IMR-90 (cell line): ENCODE measurements around the gene RASL10B.
"Not testable (repeated sequence)": the region's sequence is repeated elsewhere in the genome, so short reads cannot be mapped to it uniquely, and the experiment has no call there.

Source experiments
- CTCF ChIP-seq: conservative IDR thresholded peaks from 2 replicates; pipeline ENCODE4 v1.5.1; 2012; ENCODE audit warnings: mild to moderate bottlenecking, low read depth, low read length, improper control_type of control experiment
- ELK1 ChIP-seq: fragments of 150-350 bp; IDR thresholded peaks from 2 replicates; pipeline ENCODE4 v1.6.1; 2016; ENCODE audit warnings: low read depth, mild to moderate bottlenecking, low read length, moderate library complexity, borderline replicate concordance
- FOS ChIP-seq: fragments of 150-350 bp; IDR thresholded peaks from 2 replicates; pipeline ENCODE4 v1.6.1; 2016; ENCODE audit warnings: low read depth, low read length
- NFE2L2 ChIP-seq: fragments of 150-350 bp; IDR thresholded peaks from 2 replicates; pipeline ENCODE4 v1.6.1; 2016; ENCODE audit warnings: low read depth, mild to moderate bottlenecking, low read length
- POLR2A ChIP-seq: IDR thresholded peaks from 2 replicates; pipeline ENCODE4 v1.6.1; 2012; ENCODE audit warnings: mild to moderate bottlenecking, low read depth, low read length
- SMC3 ChIP-seq: fragments of 150-350 bp; IDR thresholded peaks from 2 replicates; pipeline ENCODE4 v1.6.1; 2016; ENCODE audit warnings: low read depth, mild to moderate bottlenecking, antibody characterized with exemption, low read length, moderate library complexity
- USF2 ChIP-seq: fragments of 150-350 bp; IDR thresholded peaks from 2 replicates; pipeline ENCODE4 v1.6.1; 2017; ENCODE audit warnings: mild to moderate bottlenecking, antibody characterized with exemption, low read length, low read depth

DNA sequence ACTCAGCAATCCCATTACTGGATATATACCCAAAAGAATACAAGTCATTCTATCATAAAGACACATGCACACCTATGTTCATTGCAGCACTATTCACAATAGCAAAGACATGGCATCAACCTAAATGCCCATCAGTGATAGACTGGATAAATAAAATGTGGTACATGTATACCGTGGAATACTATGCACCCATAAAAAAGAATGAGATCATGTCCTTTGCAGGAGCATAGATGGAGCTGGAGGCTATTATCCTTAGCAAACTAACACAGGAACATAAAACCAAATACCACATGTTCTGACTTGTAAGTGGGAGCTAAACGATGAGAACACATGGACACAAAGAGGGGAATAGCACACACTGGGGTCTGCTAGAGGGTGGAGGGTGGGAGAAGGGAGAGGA lies 28.1 kb upstream of the RASL10B start:
- TF ChIP-seq CTCF, POLR2A, USF2, SMC3, FOS, ELK1, NFE2L2: not testable (repeated sequence)
